ENCODE results near the gene LTA.

GRCh38 chr6:31610968-31611367, 38.9 kb downstream of the LTA start:
- TF ChIP-seq ZBTB8A (tag by site-specific recombination; IDR thresholded peaks at IDR 0.05) (no peak), ZBTB49 (tag by site-specific recombination; IDR thresholded peaks at IDR 0.05; ENCODE audit: low read depth) (no peak), CTCF (tag by site-specific recombination; IDR thresholded peaks at IDR 0.05) (no peak), TCF7L2 (IDR thresholded peaks at IDR 0.05; ENCODE audit: borderline replicate concordance, low read depth, low read length) (no peak), ZFP37 (tag by site-specific recombination; IDR thresholded peaks at IDR 0.05) (no peak), KLF1 (tag by site-specific recombination; IDR thresholded peaks at IDR 0.05) (no peak), REST (tag by site-specific recombination; IDR thresholded peaks at IDR 0.05) (no peak), ZNF623 (tag by site-specific recombination; IDR thresholded peaks at IDR 0.05) (no peak), SP2 (tag by site-specific recombination; IDR thresholded peaks at IDR 0.05) (no peak), KLF9 (tag by site-specific recombination; IDR thresholded peaks at IDR 0.05; ENCODE audit: low read depth) (no peak), ZFP3 (tag by site-specific recombination; IDR thresholded peaks at IDR 0.05; ENCODE audit: low read depth) (no peak), YY2 (tag by site-specific recombination; IDR thresholded peaks at IDR 0.05) (no peak), BCL11A (tag by site-specific recombination; IDR thresholded peaks at IDR 0.05; ENCODE audit: low read depth) (no peak)
